MM.1S (cell line): ENCODE data around the gene UGT1A1.

ENCODE experiments used
- DNase-seq: peaks from one replicate; pipeline ENCODE4 v3.0.0-alpha.2; 2015
- H2AFZ ChIP-seq: fragments of 300-600 bp; sonication (generic); 2 replicates; pipeline ENCODE4 v1.6.0; 2016; ENCODE audit warnings: antibody characterized with exemption, low read length
- H3F3A ChIP-seq: fragments of 300-600 bp; sonication (generic); 2 replicates; pipeline ENCODE4 v1.6.1; 2016; ENCODE audit warnings: mild to moderate bottlenecking, antibody characterized with exemption, low read length, moderate library complexity, mixed read lengths; ENCODE audit not compliant: insufficient read depth
- H3K27ac ChIP-seq: fragments of 300-600 bp; sonication (generic); 2 replicates; pipeline ENCODE4 v1.5.1; 2016; ENCODE audit warnings: mild to moderate bottlenecking, low read length
- H3K27me3 ChIP-seq: fragments of 300-600 bp; sonication (generic); replicated peaks from 2 replicates; pipeline ENCODE4 v1.6.0; 2016; ENCODE audit warnings: low read length; ENCODE audit not compliant: insufficient read depth
- H3K36me3 ChIP-seq: fragments of 300-600 bp; sonication (generic); replicated peaks from 2 replicates; pipeline ENCODE4 v1.6.1; 2016; ENCODE audit warnings: mild to moderate bottlenecking, low read length, mixed read lengths; ENCODE audit not compliant: insufficient read depth
- H3K4me1 ChIP-seq: fragments of 300-600 bp; sonication (generic); 2 replicates; pipeline ENCODE4 v1.6.1; 2016; ENCODE audit warnings: low read length, mixed read lengths
- H3K4me2 ChIP-seq: fragments of 300-600 bp; sonication (generic); 2 replicates; pipeline ENCODE4 v1.6.0; 2016; ENCODE audit warnings: low read depth, low read length
- H3K4me3 ChIP-seq: fragments of 300-600 bp; sonication (generic); 2 replicates; pipeline ENCODE4 v1.5.1; 2016; ENCODE audit warnings: low read length, mixed read lengths
- H3K79me2 ChIP-seq: fragments of 300-600 bp; sonication (generic); 2 replicates; pipeline ENCODE4 v1.6.1; 2016; ENCODE audit warnings: mixed run types, low read length, mixed read lengths
- H3K9ac ChIP-seq: fragments of 300-600 bp; sonication (generic); 2 replicates; pipeline ENCODE4 v1.6.1; 2016; ENCODE audit warnings: low read length, mixed read lengths
- H3K9me2 ChIP-seq: fragments of 300-600 bp; sonication (generic); replicated peaks from 2 replicates; pipeline ENCODE4 v1.6.1; 2016; ENCODE audit warnings: mild to moderate bottlenecking, low read length, mixed read lengths; ENCODE audit not compliant: insufficient read depth
- H3K9me3 ChIP-seq: fragments of 300-600 bp; sonication (generic); replicated peaks from 2 replicates; pipeline ENCODE4 v1.6.1; 2016; ENCODE audit warnings: mild to moderate bottlenecking, low read length, mixed read lengths; ENCODE audit not compliant: insufficient read depth
- H4K20me1 ChIP-seq: fragments of 300-600 bp; sonication (generic); 2 replicates; pipeline ENCODE4 v1.6.1; 2016; ENCODE audit warnings: mild to moderate bottlenecking, low read length, moderate library complexity, mixed read lengths; ENCODE audit not compliant: insufficient read depth
- CTCF ChIP-seq: fragments of 300-600 bp; sonication (generic); IDR thresholded peaks from 2 replicates; pipeline ENCODE4 v1.5.1; 2016; ENCODE audit warnings: antibody characterized with exemption, low read length, mixed read lengths
- EZH2 ChIP-seq: fragments of 300-600 bp; sonication (generic); optimal IDR thresholded peaks from 2 replicates; pipeline ENCODE3; 2017; ENCODE audit warnings: low read depth, mild to moderate bottlenecking, antibody characterized with exemption, low read length, mixed read lengths
- EZH2phosphoT487 ChIP-seq: fragments of 300-600 bp; sonication (generic); IDR thresholded peaks from 2 replicates; pipeline ENCODE4 v1.6.1; 2018; ENCODE audit warnings: antibody characterized with exemption, low read length

The UGT1A1 gene

DNA sequence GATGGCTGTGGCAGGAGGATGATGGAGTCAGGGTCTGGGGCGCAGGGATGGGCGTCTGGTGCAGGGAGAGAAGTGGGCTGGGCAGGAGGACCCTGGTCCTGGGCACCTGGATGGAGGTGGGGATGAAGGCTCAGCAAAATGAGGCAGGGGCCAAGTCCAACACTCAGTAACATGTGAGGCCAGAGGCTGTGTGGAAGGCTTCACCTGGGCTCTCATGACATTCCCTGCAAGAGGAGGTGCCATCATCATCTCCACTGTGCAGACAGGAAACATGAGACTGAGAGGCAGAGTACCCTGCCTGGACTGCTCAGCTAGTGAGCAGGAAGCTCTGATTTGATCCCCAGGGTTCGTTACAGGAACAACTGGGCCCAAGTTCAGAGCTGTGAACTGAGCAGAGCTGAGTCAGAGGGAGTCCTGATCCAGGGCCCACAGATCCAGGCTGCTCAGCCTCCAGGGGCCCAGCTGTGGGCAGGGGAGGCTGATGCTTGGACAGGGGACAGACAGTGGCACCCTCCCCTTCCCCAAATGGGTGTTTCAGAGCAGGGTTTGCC, 57.4 kb downstream of the UGT1A1 start:
- no peak for DNase-seq
- H3K9me3 ChIP-seq, result no peaks in the 10 kb centered on the region
- H2AFZ ChIP-seq, result no peak overlapping the region
- H3K27ac ChIP-seq, result no peak overlapping the region
- no peaks in the 10 kb centered on the region for H3K4me1 ChIP-seq
- no peaks in the 10 kb centered on the region for H3K9me2 ChIP-seq
- H3F3A ChIP-seq, result no peaks in the 10 kb centered on the region
- H4K20me1 ChIP-seq, result no peaks in the 10 kb centered on the region
- no peaks in the 10 kb centered on the region for H3K27me3 ChIP-seq
- no peak overlapping the region for H3K4me3 ChIP-seq
- no peak overlapping the region for H3K4me2 ChIP-seq
- TF ChIP-seq CTCF (no peak), EZH2 (no peak), EZH2phosphoT487 (no peak)
- H3K79me2 ChIP-seq, result no peaks in the 10 kb centered on the region
- no peak overlapping the region for H3K9ac ChIP-seq
- H3K36me3 ChIP-seq, result no peaks in the 10 kb centered on the region

- no peak for TF ChIP-seq CTCF
- no peak for TF ChIP-seq EZH2phosphoT487
- TF ChIP-seq EZH2, result no peak
- H3K9me3 ChIP-seq, result no peaks in the 10 kb centered on the region
These were observed 58.0 kb downstream of the UGT1A1 start for GRCh38 chr2:233817995-233818638.

DNA sequence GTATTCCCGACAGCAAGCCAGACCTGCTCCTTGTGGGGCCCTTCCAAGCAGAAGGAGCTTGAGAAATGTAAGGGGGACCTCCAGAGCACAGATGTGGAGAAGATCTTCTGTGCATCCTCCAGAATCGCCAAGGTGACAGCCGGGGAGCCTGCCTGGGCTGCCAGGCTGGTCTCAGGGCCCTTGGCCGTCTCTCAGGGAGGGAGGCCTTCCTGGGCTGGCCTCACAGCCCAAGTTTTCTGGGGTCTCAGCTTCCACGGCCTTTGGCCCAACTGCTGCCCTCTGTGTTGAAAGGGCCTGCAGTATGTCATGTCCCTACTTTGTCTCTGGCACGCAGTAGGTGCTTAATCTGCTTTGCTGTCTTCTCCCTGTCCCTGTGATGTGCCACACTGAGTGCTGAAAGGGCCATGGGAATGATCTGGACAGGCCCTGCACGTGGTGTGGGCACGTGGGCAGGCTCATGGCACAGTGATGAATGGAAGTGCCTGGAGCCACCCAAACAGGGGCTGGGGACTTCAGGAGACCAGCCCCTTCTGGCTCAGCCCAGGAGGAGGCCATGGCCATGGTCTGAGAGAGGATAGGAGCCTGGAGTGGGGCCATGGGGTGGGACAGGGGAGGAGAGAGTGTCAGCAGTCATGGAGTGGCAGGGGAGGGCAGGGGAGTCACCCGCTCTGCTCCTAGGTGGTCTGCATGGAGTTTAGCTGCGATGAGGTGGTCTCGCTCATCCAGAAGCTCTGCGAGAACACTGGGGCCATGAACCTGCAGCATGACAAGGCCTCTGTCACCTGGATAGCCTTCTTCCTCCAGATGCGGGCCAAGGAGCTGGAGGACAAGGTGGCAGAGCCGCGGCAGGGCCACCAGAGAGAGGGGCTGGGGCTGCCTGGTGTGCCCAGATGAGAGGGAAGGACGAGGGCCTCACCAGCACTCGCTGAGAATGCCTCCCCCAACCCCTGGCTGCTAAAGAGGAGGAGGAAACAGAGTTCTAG, 58.9 kb downstream of the UGT1A1 start:
- TF ChIP-seq EZH2 (no peak), EZH2phosphoT487 (no peak), CTCF (no peak)
- no peaks in the 10 kb centered on the region for H3K27me3 ChIP-seq
- no peak overlapping the region for H3K27ac ChIP-seq
- H3K4me1 ChIP-seq, result no peaks in the 10 kb centered on the region
- no peak overlapping the region for H3K4me3 ChIP-seq
- no peaks in the 10 kb centered on the region for H3K9me3 ChIP-seq
- H3K9me2 ChIP-seq, result no peaks in the 10 kb centered on the region
- no peak for DNase-seq
- H3K4me2 ChIP-seq, result no peak overlapping the region
- no peaks in the 10 kb centered on the region for H3K36me3 ChIP-seq
- no peaks in the 10 kb centered on the region for H3K79me2 ChIP-seq
- H3F3A ChIP-seq, result no peaks in the 10 kb centered on the region
- H4K20me1 ChIP-seq, result no peaks in the 10 kb centered on the region
- H3K9ac ChIP-seq, result no peak overlapping the region
- no peak overlapping the region for H2AFZ ChIP-seq

More at GRCh38 chr2:233817995-233818638, 58.0 kb downstream of the UGT1A1 start:
- no peak overlapping the region for H3K27ac ChIP-seq
- H3F3A ChIP-seq, result no peaks in the 10 kb centered on the region
- no peaks in the 10 kb centered on the region for H3K36me3 ChIP-seq
- no peak overlapping the region for H2AFZ ChIP-seq
- no peak overlapping the region for H3K9ac ChIP-seq
- no peaks in the 10 kb centered on the region for H4K20me1 ChIP-seq
- no peak overlapping the region for H3K4me3 ChIP-seq
- H3K4me2 ChIP-seq, result no peak overlapping the region
- no peaks in the 10 kb centered on the region for H3K27me3 ChIP-seq
- no peaks in the 10 kb centered on the region for H3K4me1 ChIP-seq
- DNase-seq, result no peak
- H3K9me2 ChIP-seq, result no peaks in the 10 kb centered on the region
- H3K79me2 ChIP-seq, result no peaks in the 10 kb centered on the region
